H1 (cell line): Measurements from ENCODE around the gene ACE. TPM values are rescaled to one million over a fixed set of nuclear protein-coding genes. Genes with fewer than 3 reads are reported as not detected.

Experiments
- CTCF ChIA-PET: fragments of 300-600 bp; sonication (Branson Sonifier 250); formaldehyde crosslinking; loops from one replicate; lab custom pipeline; 2021; ENCODE audit not compliant: partially characterized antibody; lab: Charles Lee
- POLR2A ChIA-PET: fragments of 300-600 bp; sonication (Branson Sonifier 250); formaldehyde crosslinking; loops from one replicate; lab custom pipeline; 2021; ENCODE audit warnings: inconsistent platforms; ENCODE audit not compliant: partially characterized antibody; lab: Charles Lee
- DNase-seq, 2 experiments: peaks; one replicate each; pipeline versions ENCODE4 v3.0.0 to v3.0.0-alpha.2; 2010 to 2022; ENCODE audit warnings: low spot score in 2 of 2, low read depth in 1 of 2, mixed read lengths in 1 of 2
- FAIRE-seq: peaks from 2 replicates; lab custom pipeline; 2011; peaks lifted over from hg19 to GRCh38; lab: Jason Lieb, UNC
- H2AFZ ChIP-seq: 2 replicates; pipeline ENCODE4 v1.8.1; 2012; ENCODE audit warnings: low read length, inconsistent platforms
- H2AK5ac ChIP-seq: 2 replicates; pipeline ENCODE4 v1.6.1; 2013; ENCODE audit warnings: low read depth, low read length
- H2BK120ac ChIP-seq: replicated peaks from 2 replicates; pipeline ENCODE3; 2013; ENCODE audit warnings: low read depth, low read length, inconsistent platforms
- H2BK12ac ChIP-seq: 2 replicates; pipeline ENCODE4 v1.6.1; 2013; ENCODE audit warnings: low read depth, low read length
- H2BK15ac ChIP-seq: 2 replicates; pipeline ENCODE4 v1.6.1; 2013; ENCODE audit warnings: low read length
- H2BK20ac ChIP-seq: 2 replicates; pipeline ENCODE4 v1.6.1; 2013; ENCODE audit warnings: low read length
- H2BK5ac ChIP-seq: 2 replicates; pipeline ENCODE4 v1.6.1; 2013; ENCODE audit warnings: low read depth, low read length
- H3K14ac ChIP-seq: 2 replicates; pipeline ENCODE4 v1.6.1; 2013; ENCODE audit warnings: inconsistent platforms; ENCODE audit not compliant: insufficient read length
- H3K18ac ChIP-seq: 2 replicates; pipeline ENCODE4 v1.6.1; 2013; ENCODE audit warnings: low read length; ENCODE audit errors: extremely low read depth
- H3K23ac ChIP-seq: 2 replicates; pipeline ENCODE4 v1.6.1; 2013; ENCODE audit warnings: inconsistent platforms; ENCODE audit not compliant: insufficient read length
- H3K23me2 ChIP-seq: 2 replicates; pipeline ENCODE4 v1.6.1; 2013; ENCODE audit warnings: low read depth, low read length
- H3K27ac ChIP-seq: 2 replicates; pipeline ENCODE4 v1.6.1; 2011; ENCODE audit warnings: low read depth, low read length, inconsistent platforms
- H3K27me3 ChIP-seq, 4 experiments: replicated peaks in 1 of 4; 1 replicate in 1 of 4; 2 replicates in 3 of 4; pipeline versions ENCODE4 v1.6.1 to v1.8.1; 2011 to 2013; ENCODE audit warnings: low read length in 3 of 4, mild to moderate bottlenecking in 3 of 4, inconsistent platforms in 2 of 4, mixed read lengths in 2 of 4, moderate library complexity in 1 of 4; ENCODE audit not compliant: control insufficient read depth in 3 of 4, insufficient read depth in 3 of 4; ENCODE audit errors: extremely low read depth in 1 of 4
- H3K36me3 ChIP-seq, 4 experiments: 2 replicates each; pipeline versions ENCODE4 v1.6.1 to v1.8.1; 2011 to 2013; ENCODE audit warnings: mild to moderate bottlenecking in 4 of 4, low read length in 3 of 4, moderate library complexity in 2 of 4, control low read depth in 1 of 4, inconsistent platforms in 1 of 4; ENCODE audit not compliant: insufficient read depth in 4 of 4, control insufficient read depth in 2 of 4
- H3K4ac ChIP-seq: replicated peaks from 2 replicates; pipeline ENCODE3; 2013; ENCODE audit warnings: low read length, low read depth, mixed read lengths, inconsistent platforms; ENCODE audit not compliant: insufficient read length
- H3K4me1 ChIP-seq, 4 experiments: replicated peaks in 1 of 4; 1 replicate in 1 of 4; 2 replicates in 3 of 4; pipeline versions ENCODE4 v1.6.1 to v1.8.1; 2011 to 2013; ENCODE audit warnings: low read length in 3 of 4, inconsistent platforms in 2 of 4, mixed read lengths in 1 of 4; ENCODE audit not compliant: insufficient read depth in 4 of 4, control insufficient read depth in 3 of 4
- H3K4me2 ChIP-seq, 2 experiments: 2 replicates each; pipeline versions ENCODE4 v1.6.1 to v1.8.1; 2011 to 2013; ENCODE audit warnings: low read depth in 2 of 2, low read length in 2 of 2, control low read depth in 1 of 2, inconsistent platforms in 1 of 2, mild to moderate bottlenecking in 1 of 2; ENCODE audit not compliant: insufficient read depth in 1 of 2
- H3K4me3 ChIP-seq, 4 experiments: fragments of 200-600, 300-600 bp in 1 of 4; sonication (generic), shearing (Covaris generic), sonication (Bioruptor Twin) in 1 of 4; 2 replicates each; pipeline versions ENCODE4 v1.5.1 to v1.8.1; 2011 to 2016; ENCODE audit warnings: low read length in 4 of 4, low read depth in 3 of 4, control low read depth in 2 of 4, inconsistent platforms in 2 of 4, mild to moderate bottlenecking in 2 of 4, mixed read lengths in 1 of 4, moderate library complexity in 1 of 4; ENCODE audit not compliant: insufficient read depth in 2 of 4; ENCODE audit errors: extremely low read depth in 1 of 4
- H3K56ac ChIP-seq: replicated peaks from 2 replicates; pipeline ENCODE3; 2013; ENCODE audit warnings: low read depth, mild to moderate bottlenecking, mixed read lengths, low read length, inconsistent platforms; ENCODE audit not compliant: insufficient read length
- H3K79me1 ChIP-seq: 2 replicates; pipeline ENCODE4 v1.6.1; 2013; ENCODE audit warnings: low read depth, low read length, control low read depth
- H3K79me2 ChIP-seq, 2 experiments: 2 replicates each; pipeline versions ENCODE4 v1.6.1 to v1.8.1; 2012 to 2013; ENCODE audit warnings: low read length in 2 of 2, mild to moderate bottlenecking in 2 of 2, inconsistent platforms in 1 of 2; ENCODE audit not compliant: insufficient read depth in 2 of 2, control insufficient read depth in 1 of 2
- H3K9ac ChIP-seq, 4 experiments: replicated peaks in 1 of 4; 1 replicate in 1 of 4; 2 replicates in 3 of 4; pipeline versions ENCODE4 v1.6.1 to v1.8.1; 2011 to 2013; ENCODE audit warnings: low read depth in 3 of 4, low read length in 3 of 4, control low read depth in 2 of 4, mild to moderate bottlenecking in 2 of 4, moderate library complexity in 2 of 4, inconsistent platforms in 1 of 4; ENCODE audit errors: extremely low read depth in 1 of 4
- H3K9me3 ChIP-seq, 2 experiments: 2 replicates each; pipeline versions ENCODE4 v1.6.1 to v1.8.1; 2012 to 2013; ENCODE audit warnings: mild to moderate bottlenecking in 2 of 2, moderate library complexity in 2 of 2, control low read depth in 1 of 2, inconsistent platforms in 1 of 2, low read depth in 1 of 2, low read length in 1 of 2, mixed read lengths in 1 of 2; ENCODE audit not compliant: insufficient read depth in 2 of 2
- H4K20me1 ChIP-seq, 2 experiments: replicated peaks in 1 of 2; 2 replicates each; pipeline versions ENCODE3 to v1.8.1; 2011 to 2013; ENCODE audit warnings: inconsistent platforms in 2 of 2, low read length in 2 of 2, mild to moderate bottlenecking in 1 of 2; ENCODE audit not compliant: insufficient read depth in 2 of 2, control insufficient read depth in 1 of 2
- H4K5ac ChIP-seq: 2 replicates; pipeline ENCODE4 v1.6.1; 2013; ENCODE audit warnings: low read length, low read depth, mixed read lengths, inconsistent platforms; ENCODE audit not compliant: insufficient read length
- H4K8ac ChIP-seq: 2 replicates; pipeline ENCODE4 v1.8.0; 2013; ENCODE audit warnings: mild to moderate bottlenecking, moderate library complexity, low read length, inconsistent platforms; ENCODE audit not compliant: insufficient read depth; ENCODE audit errors: extremely low read depth
- H4K91ac ChIP-seq: replicated peaks from 2 replicates; pipeline ENCODE3; 2013; ENCODE audit warnings: low read length, mixed read lengths, inconsistent platforms; ENCODE audit not compliant: insufficient read length
- POLR2AphosphoS5 ChIP-seq: IDR thresholded peaks from 2 replicates; pipeline ENCODE4 v1.6.1; 2011; ENCODE audit warnings: low read depth, low read length
- RBBP5 ChIP-seq: IDR thresholded peaks from 2 replicates; pipeline ENCODE4 v1.7.1; 2012; ENCODE audit warnings: low read depth, mild to moderate bottlenecking, inconsistent platforms, low read length, moderate library complexity, borderline replicate concordance
- SRF ChIP-seq: IDR thresholded peaks from 2 replicates; pipeline ENCODE4 v1.6.1; 2011; ENCODE audit warnings: mild to moderate bottlenecking, low read depth, low read length, moderate library complexity
- WGBS, 2 experiments: shearing (Covaris generic) in 1 of 2; methylation state at CpG; one replicate each; pipeline versions ENCODE4 v1.1.6 to v1.1.7; 2013 to 2015; ENCODE audit warnings: low lambda C conversion rate in 2 of 2, mixed read lengths in 2 of 2, inconsistent platforms in 1 of 2, low coverage in 1 of 2, missing lambda C conversion rate in 1 of 2; ENCODE audit not compliant: insufficient replicate concordance in 2 of 2, insufficient coverage in 1 of 2, insufficient read length in 1 of 2; ENCODE audit errors: extremely low coverage in 1 of 2, missing lambda C conversion rate in 1 of 2; 5-methylcytosine and 5-hydroxymethylcytosine counted together
- polyA plus RNA-seq, 7 experiments: library from polyadenylated mRNA; depleted of rRNA in 3 of 7; stranded (reverse) in 5 of 7; unstranded in 2 of 7; fragments of >200 nt in 5 of 7; fragments of 200-250 nt in 2 of 7; gene quantifications; 1 replicate in 5 of 7; 2 replicates in 1 of 7; 4 replicates in 1 of 7; pipeline versions ENCODE4 v1.2.1 to v1.2.3, GENCODE V29; 2011 to 2013; ENCODE audit warnings: missing spikeins in 2 of 7, mixed read lengths in 2 of 7
- total RNA-seq: library from RNA; stranded (reverse); fragmentation: NEBNext Ultra II Directional; extraction: Animal tissue kit (Norgen Biotek cat#: 25700); gene quantifications from 2 replicates; pipeline ENCODE4 v1.2.1, GENCODE V29; 2021

ACE gene
- total and polyA plus RNA-seq, 2 of the 8 experiments (the other 6 are each of a cell fraction or from before 2014, with no cell fraction given) = 2.5 to 5.5 TPM

- Histone ChIP-seq H2BK120ac (no peak overlapping the region), H3K18ac (no peak overlapping the region), H4K91ac (no peak overlapping the region), H2AK5ac (no peak overlapping the region), H3K56ac (no peak overlapping the region), H3K27ac (no peak overlapping the region), H3K79me2 (no peaks in the 10 kb centered on the region), H2BK12ac (0 out of 2 replicates have a peak overlapping the region, but pooled peaks have one; percentile 60), H4K20me1 (peaks cover 0 to 2% of the 10 kb centered on the region in 2 experiments), H3K23ac (no peak overlapping the region), H4K5ac (no peak overlapping the region), H3K36me3 (no peaks in the 10 kb centered on the region), H4K8ac (no peak overlapping the region), H3K4me2 (no peak overlapping the region), H2AFZ (no peak overlapping the region), H3K4ac (no peak overlapping the region), H3K9ac (no peak overlapping the region), H2BK5ac (no peak overlapping the region), H3K4me1 (peaks cover 0 to 3% (median 0%) of the 10 kb centered on the region in 4 experiments; a peak in 1 of 7 replicates)
- 89% methylated on average over 13 of the region's 22 CpGs; no CpG with 5 or more reads in 1 of the 2 experiments for WGBS, 2 experiments
- ChIA-PET POLR2A (interaction anchor here (0.6 to 1.6 kb wide), 3 partner anchors 14 to 59 kb away, joined by 3 read pairs; partner anchors contain the start of genes ACE and DCAF7), CTCF (interaction anchor here (0.6 to 7.2 kb wide), 8 partner anchors 8 to 129 kb away, joined by 3 to 66 read pairs (median 4); partner anchors contain the start of gene ACE)
- FAIRE-seq = no peak
- no peak for TF ChIP-seq POLR2AphosphoS5
- TF ChIP-seq SRF = no peak
- TF ChIP-seq RBBP5 = no peak
- TF ChIP-seq, all 59 proteins: peak for 0
- H3K79me1 ChIP-seq = no peaks in the 10 kb centered on the region
- H3K27me3 ChIP-seq = peaks cover 0 to 4% (median 0%) of the 10 kb centered on the region in 4 experiments; a peak in 1 of 7 replicates
- no peak overlapping the region for H2BK20ac ChIP-seq
- no peaks in the 10 kb centered on the region for H3K23me2 ChIP-seq
- no peak overlapping the region for H3K4me3 ChIP-seq
- no peaks in the 10 kb centered on the region for H3K9me3 ChIP-seq
- no peak for DNase-seq
- H3K14ac ChIP-seq = no peak overlapping the region
- no peak overlapping the region for H2BK15ac ChIP-seq
These were observed 14.1 kb downstream of the ACE start for GRCh38 chr17:63490858-63491400.
